Measurements from ENCODE around the gene ATG16L1.

Gene ATG16L1

DNA sequence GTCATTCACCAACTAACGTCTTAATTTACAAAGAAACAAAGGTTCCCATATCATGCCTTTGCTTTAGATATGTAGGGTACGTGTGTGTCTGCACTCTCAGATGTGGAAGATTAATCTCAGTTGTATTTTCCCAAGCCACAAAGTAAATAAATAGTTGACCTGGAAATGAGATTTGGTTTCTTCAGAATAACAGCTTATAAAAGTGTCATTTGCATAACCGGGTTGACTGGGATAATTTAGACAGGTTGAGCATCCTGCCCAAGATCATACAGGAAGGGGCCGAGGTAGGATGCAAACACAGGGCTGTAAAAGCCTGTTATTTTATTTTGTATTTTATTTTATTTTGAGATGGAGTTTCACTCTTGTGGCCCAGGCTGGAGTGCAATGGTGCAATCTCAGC lies 19.5 kb downstream of the ATG16L1 start:
- H3K4me3 ChIP-seq = no peak overlapping the region
- H3K36me3 ChIP-seq = peaks cover 59 to 95% (median 93%) of the 10 kb centered on the region in 3 donors
- intact Hi-C loops (cut with DNase I; ENCODE audit: low total_unique reads) = loop anchor here (10.0 kb wide), 1 partner anchor 174 kb away; no protein-coding TSS in a partner anchor
- H3K9me3 ChIP-seq = no peaks in the 10 kb centered on the region
- H3K4me1 ChIP-seq = no peaks in the 10 kb centered on the region
- no peak for DNase-seq
- no peak overlapping the region for H3K27ac ChIP-seq
- TF ChIP-seq, protein P1, sequence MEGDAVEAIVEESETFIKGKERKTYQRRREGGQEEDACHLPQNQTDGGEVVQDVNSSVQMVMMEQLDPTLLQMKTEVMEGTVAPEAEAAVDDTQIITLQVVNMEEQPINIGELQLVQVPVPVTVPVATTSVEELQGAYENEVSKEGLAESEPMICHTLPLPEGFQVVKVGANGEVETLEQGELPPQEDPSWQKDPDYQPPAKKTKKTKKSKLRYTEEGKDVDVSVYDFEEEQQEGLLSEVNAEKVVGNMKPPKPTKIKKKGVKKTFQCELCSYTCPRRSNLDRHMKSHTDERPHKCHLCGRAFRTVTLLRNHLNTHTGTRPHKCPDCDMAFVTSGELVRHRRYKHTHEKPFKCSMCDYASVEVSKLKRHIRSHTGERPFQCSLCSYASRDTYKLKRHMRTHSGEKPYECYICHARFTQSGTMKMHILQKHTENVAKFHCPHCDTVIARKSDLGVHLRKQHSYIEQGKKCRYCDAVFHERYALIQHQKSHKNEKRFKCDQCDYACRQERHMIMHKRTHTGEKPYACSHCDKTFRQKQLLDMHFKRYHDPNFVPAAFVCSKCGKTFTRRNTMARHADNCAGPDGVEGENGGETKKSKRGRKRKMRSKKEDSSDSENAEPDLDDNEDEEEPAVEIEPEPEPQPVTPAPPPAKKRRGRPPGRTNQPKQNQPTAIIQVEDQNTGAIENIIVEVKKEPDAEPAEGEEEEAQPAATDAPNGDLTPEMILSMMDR (IDR thresholded peaks at IDR 0.05) = no peak
- no peaks in the 10 kb centered on the region for H3K27me3 ChIP-seq

DNA sequence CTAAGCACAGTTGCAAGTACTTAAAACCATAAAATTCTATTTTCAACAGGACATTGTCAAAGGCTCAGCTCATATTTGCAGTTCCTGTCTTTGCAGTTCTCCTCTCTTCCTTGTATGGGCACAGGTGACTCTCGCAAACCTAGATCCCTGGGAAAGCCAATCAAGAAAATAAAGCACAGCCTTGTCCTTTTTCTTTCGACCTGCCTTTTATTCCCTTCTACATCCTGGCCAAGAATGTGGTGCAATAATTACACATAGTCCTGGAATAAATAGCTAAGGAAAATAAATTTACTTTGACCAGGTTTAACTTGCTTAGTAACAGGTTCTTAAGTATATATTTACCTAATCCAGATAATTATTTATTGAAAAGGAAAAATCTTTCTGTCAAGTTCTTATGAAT lies 20.2 kb downstream of the ATG16L1 start:
- Histone ChIP-seq H3K9me3 (no peaks in the 10 kb centered on the region), H3K36me3 (peaks cover 59 to 95% (median 93%) of the 10 kb centered on the region in 3 donors), H3K4me3 (no peak overlapping the region), H3K27ac (no peak overlapping the region), H3K4me1 (no peaks in the 10 kb centered on the region), H3K27me3 (no peaks in the 10 kb centered on the region)
- no peak for DNase-seq
- intact Hi-C loops (cut with DNase I; ENCODE audit: low total_unique reads) = loop anchor here (10.0 kb wide), 1 partner anchor 173 kb away; no protein-coding TSS in a partner anchor
- TF ChIP-seq, protein P1 (IDR thresholded peaks at IDR 0.05) = no peak

DNA sequence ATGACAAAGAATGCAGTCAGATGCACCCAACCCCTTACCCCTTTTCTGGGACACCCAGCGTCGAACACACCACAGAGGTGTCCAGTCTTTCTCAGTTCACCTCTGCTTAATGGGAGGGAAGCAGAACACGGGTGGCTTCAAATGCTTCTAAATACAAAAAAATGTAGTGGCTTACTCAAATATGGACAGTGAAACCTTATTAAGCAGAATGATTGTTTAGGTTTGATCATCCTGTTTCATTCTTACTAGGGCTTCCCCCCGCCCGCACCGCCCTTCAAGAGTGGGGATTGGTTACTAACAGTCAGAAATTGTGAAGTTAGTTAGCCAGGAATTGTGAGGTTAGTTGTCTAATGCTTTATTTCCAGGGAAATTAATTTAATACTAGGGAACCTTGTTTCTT lies 21.6 kb downstream of the ATG16L1 start:
- intact Hi-C loops (cut with DNase I; ENCODE audit: low total_unique reads) = loop anchor here (10.0 kb wide), 1 partner anchor 172 kb away; no protein-coding TSS in a partner anchor
- Histone ChIP-seq H3K9me3 (no peaks in the 10 kb centered on the region), H3K36me3 (peaks cover 68 to 95% (median 93%) of the 10 kb centered on the region in 3 donors), H3K27me3 (no peaks in the 10 kb centered on the region), H3K4me3 (no peak overlapping the region), H3K27ac (no peak overlapping the region), H3K4me1 (no peaks in the 10 kb centered on the region)
- TF ChIP-seq, protein P1 (IDR thresholded peaks at IDR 0.05) = no peak
- no peak for DNase-seq

DNA sequence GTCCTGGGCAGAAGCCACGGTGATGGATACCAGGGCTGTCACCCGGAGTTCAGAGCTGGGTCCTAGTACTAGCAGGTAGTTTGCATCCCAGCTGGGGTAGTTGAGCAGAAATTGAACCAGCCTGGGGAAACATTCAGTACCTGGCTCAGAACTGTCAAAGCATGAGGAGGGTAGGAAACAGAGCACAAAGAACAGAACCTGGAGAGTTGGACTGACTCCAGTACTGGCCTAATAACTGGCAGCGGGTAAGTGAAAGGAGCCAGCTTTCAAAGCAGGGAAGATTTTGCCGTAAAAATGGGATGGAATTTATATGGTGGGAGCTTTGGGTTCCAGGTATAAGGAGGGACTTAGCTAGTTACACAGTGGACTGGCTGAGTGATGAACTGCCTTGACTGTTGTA lies 23.8 kb downstream of the ATG16L1 start:
- H3K9me3 ChIP-seq = no peaks in the 10 kb centered on the region
- intact Hi-C loops (cut with DNase I; ENCODE audit: low total_unique reads) = loop anchor here (10.0 kb wide), 1 partner anchor 170 kb away; no protein-coding TSS in a partner anchor
- peaks cover 82 to 99% (median 94%) of the 10 kb centered on the region in 3 donors for H3K36me3 ChIP-seq

DNA sequence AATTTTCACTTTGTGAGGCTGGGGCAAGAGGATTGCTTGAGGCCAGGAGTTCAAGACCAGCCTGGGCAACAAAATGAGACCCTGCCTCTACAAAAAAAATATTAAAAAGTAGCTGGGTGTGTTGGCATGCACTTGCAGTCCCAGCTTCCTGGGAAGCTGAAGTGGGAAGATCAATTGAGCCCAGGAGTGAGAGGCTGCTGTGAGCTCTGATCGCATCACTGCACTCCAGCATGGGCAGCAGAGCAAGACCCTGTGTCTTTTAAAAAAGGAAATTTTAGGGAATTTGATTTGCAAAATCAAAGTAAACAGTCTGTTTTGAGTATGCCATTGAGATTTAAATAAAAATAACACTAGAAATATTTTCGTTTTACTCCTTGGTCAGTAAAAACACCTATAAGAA lies 27.4 kb downstream of the ATG16L1 start:
- TF ChIP-seq, protein P1 (IDR thresholded peaks at IDR 0.05) = no peak
- H3K27ac ChIP-seq = no peak overlapping the region

More for the DNA sequence above, 23.8 kb downstream of the ATG16L1 start:
- Histone ChIP-seq H3K27me3 (no peaks in the 10 kb centered on the region), H3K4me1 (no peaks in the 10 kb centered on the region), H3K27ac (no peak overlapping the region), H3K4me3 (no peak overlapping the region)
- TF ChIP-seq, protein P1 (IDR thresholded peaks at IDR 0.05) = no peak
- no peak for DNase-seq

More for the DNA sequence above, 27.4 kb downstream of the ATG16L1 start:
- no peak for DNase-seq
- Histone ChIP-seq H3K4me1 (no peaks in the 10 kb centered on the region), H3K27me3 (no peaks in the 10 kb centered on the region), H3K4me3 (no peak overlapping the region), H3K36me3 (peaks cover 97 to 100% (median 97%) of the 10 kb centered on the region in 3 donors), H3K9me3 (no peaks in the 10 kb centered on the region)
- intact Hi-C loops (cut with DNase I; ENCODE audit: low total_unique reads) = loop anchor here (10.0 kb wide), 1 partner anchor 166 kb away; no protein-coding TSS in a partner anchor

Measured in tibial artery (tissue), 4 donors.